NCI-H1694 (cell line): ENCODE measurements around the gene CDK11B.
"Not testable (repeated sequence)": the region's sequence is repeated elsewhere in the genome, so short reads cannot be mapped to it uniquely, and the experiment has no call there.

ENCODE experiments used
- DNase-seq: peaks from one replicate; lab custom pipeline; 2025; lab: John Stamatoyannopoulos, UW

The CDK11B gene

GRCh38 chr1:1599030-1599934 lies 59.5 kb downstream of the CDK11B start:
- no peak for DNase-seq

GRCh38 chr1:1598720-1599029 lies 60.1 kb downstream of the CDK11B start:
- no peak for DNase-seq

GRCh38 chr1:1598051-1598719 lies 60.6 kb downstream of the CDK11B start:
- DNase-seq = no peak

- DNase-seq = no peak
Measured at GRCh38 chr1:1597275-1597930, 61.4 kb downstream of the CDK11B start.

- no peak for DNase-seq
Measured at GRCh38 chr1:1596493-1597274, 62.1 kb downstream of the CDK11B start.

- not testable (repeated sequence) for DNase-seq
Measured at GRCh38 chr1:1595341-1595740, 63.5 kb downstream of the CDK11B start.

GRCh38 chr1:1594602-1595260 lies 64.1 kb downstream of the CDK11B start:
- no peak for DNase-seq

GRCh38 chr1:1593834-1594601 lies 64.8 kb downstream of the CDK11B start:
- no peak for DNase-seq

GRCh38 chr1:1591452-1591851 lies 67.4 kb downstream of the CDK11B start:
- DNase-seq = no peak
